GM13976 (cell line): Measurements from ENCODE around the gene CS.

Source experiments
- DNase-seq: peaks from one replicate; pipeline ENCODE4 v3.0.0; 2012; ENCODE audit warnings: low spot score
- CTCF ChIP-seq: IDR thresholded peaks from 2 replicates; pipeline ENCODE4 v1.5.1; 2012; ENCODE audit warnings: borderline replicate concordance, mild to moderate bottlenecking; ENCODE audit not compliant: insufficient read depth; ENCODE audit errors: extremely low read depth, missing control alignments, control extremely low read depth
- in situ Hi-C: fragments of 300-500 bp; cut with MboI; formaldehyde crosslinking; loops from one replicate; pipeline ENCODE4 v1.12.0; 2022; ENCODE audit warnings: low sequenced_read_pairs, mixed read lengths, inconsistent platforms; ENCODE audit not compliant: unreplicated experiment

Gene CS

GRCh38 chr12:56224954-56225353, 75.2 kb downstream of the CS start:
- in situ Hi-C loops: loop anchor here (25.0 kb wide), 1 partner anchor 237 kb away; the partner anchor contains the start of genes MIP and SPRYD4
- TF ChIP-seq CTCF: no peak
- DNase-seq: peak; percentile 23

DNA sequence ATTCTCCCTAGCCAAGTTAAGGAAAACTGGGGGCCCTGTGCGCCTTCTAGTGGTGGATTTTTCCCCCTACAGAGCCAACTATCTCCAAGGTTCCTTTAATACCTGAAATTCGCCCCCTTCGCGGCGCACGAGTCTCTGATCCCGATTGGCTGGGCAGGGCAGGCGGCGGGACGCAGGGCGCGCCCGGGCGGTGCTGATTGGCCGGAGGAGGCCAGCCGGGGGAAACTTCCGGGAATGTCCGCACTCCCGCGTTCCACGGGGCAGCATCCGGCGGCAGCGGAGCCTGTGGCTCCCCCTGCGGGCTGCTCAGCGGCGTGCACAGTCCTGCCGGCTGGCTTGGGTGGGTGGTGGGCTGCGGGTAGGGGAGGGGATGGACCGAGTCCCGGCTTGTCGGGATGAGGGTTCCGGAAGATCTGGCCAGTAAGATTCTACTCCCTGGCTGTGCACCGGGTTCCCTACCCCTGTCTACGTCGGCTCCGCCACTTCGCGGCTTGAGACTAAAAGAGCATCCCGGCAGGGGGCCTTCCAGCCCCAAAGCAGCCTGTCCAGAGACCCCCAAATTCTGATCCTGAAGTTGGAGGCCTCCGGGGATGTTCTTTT, 75.9 kb downstream of the CS start, which contains the start of gene NABP2:
Gene NABP2, plus strand, starts transcription at position 241 of the 600 bp plus-strand sequence. CDS start 515 bp downstream, outside the sequence.
- DNase-seq: peak; percentile 99
- in situ Hi-C loops: loop anchor here (25.0 kb wide), 1 partner anchor 238 kb away; the partner anchor contains the start of genes MIP and SPRYD4
- peak; percentile 98 for TF ChIP-seq CTCF

GRCh38 chr12:56223571-56224101, 76.5 kb downstream of the CS start:
- TF ChIP-seq CTCF: no peak
- in situ Hi-C loops: loop anchor here (25.0 kb wide), 1 partner anchor 239 kb away; the partner anchor contains the start of genes MIP and SPRYD4
- DNase-seq: no peak

DNA sequence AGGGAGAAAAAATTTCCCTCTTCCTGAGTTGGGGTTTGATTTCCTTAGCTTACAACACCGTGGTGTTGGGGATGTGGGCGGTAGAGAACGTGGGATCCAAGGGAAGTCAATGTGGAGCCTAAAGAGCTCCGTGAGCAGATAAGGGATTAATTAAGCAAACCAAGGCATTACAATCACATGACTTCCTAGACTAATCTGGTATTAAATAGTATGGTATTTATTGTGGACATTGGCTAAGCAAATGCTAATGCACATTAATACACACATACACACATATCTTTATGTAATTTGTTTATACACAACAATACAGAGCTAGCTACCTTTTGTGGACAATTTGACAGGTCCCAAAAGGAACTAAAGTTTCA, 77.6 kb downstream of the CS start:
- in situ Hi-C loops: loop anchor here (25.0 kb wide), 1 partner anchor 240 kb away; the partner anchor contains the start of genes MIP and SPRYD4
- TF ChIP-seq CTCF: no peak
- DNase-seq: no peak

- no peak for TF ChIP-seq CTCF
- DNase-seq: peak; percentile 98
- in situ Hi-C loops: loop anchor here (25.0 kb wide), 1 partner anchor 240 kb away; the partner anchor contains the start of genes MIP and SPRYD4
These were observed 78.2 kb downstream of the CS start, which contains the start of gene RNF41 for GRCh38 chr12:56221757-56222530. Gene RNF41 (minus strand): TSS chr12:56221922. CDS start chr12:56214047, 7,875 bp downstream.
